Tibial artery (tissue), 4 donors: Measurements from ENCODE around the gene TXNDC17.

Source experiments
- DNase-seq, 2 donors: peaks; one replicate each; pipeline ENCODE4 v3.0.0-alpha.2; 2019
- H3K27ac ChIP-seq, 2 donors: fragments of 200-600 bp; sonication (generic) in 1 of 2; 1 replicate in 1 of 2; 2 replicates in 1 of 2; pipeline ENCODE4 v1.5.1; 2018 to 2019; ENCODE audit warnings: mild to moderate bottlenecking in 1 of 2
- H3K27me3 ChIP-seq, 2 donors: fragments of 200-600 bp; sonication (generic) in 1 of 2; one replicate each; pipeline versions ENCODE4 v1.5.1 to v1.6.0; 2016 to 2019
- H3K36me3 ChIP-seq, 3 donors: fragments of 200-600 bp; sonication (generic) in 2 of 3; one replicate each; pipeline ENCODE4 v1.5.1; 2016 to 2019; ENCODE audit warnings: mild to moderate bottlenecking in 2 of 3
- H3K4me1 ChIP-seq, 4 donors: fragments of 200-600 bp; sonication (generic) in 2 of 4; 1 replicate in 3 of 4; 2 replicates in 1 of 4; pipeline ENCODE4 v1.5.1; 2016 to 2019
- H3K4me3 ChIP-seq, 2 donors: fragments of 200-600 bp; sonication (generic) in 1 of 2; 1 replicate in 1 of 2; 2 replicates in 1 of 2; pipeline ENCODE4 v1.5.1; 2018 to 2019; ENCODE audit warnings: mild to moderate bottlenecking in 2 of 2
- H3K9me3 ChIP-seq, 3 donors: fragments of 200-600 bp; sonication (generic) in 1 of 3; one replicate each; pipeline ENCODE4 v1.5.1; 2016 to 2019
- CTCF ChIP-seq, 2 experiments: fragments of 200-600 bp in 1 of 2; fragments of 450-650 bp in 1 of 2; IDR thresholded peaks; one replicate each; pipeline ENCODE4 v1.5.1; 2017 to 2019; ENCODE audit warnings: antibody characterized with exemption in 2 of 2, mild to moderate bottlenecking in 1 of 2, moderate library complexity in 1 of 2
- intact Hi-C: fragments of 100-400 bp; cut with DNase I; formaldehyde crosslinking; loops from one replicate; pipeline ENCODE4 v1.15.0; 2023; ENCODE audit warnings: low total_unique reads

Gene TXNDC17

GRCh38 chr17:6669479-6670212 lies 28.8 kb downstream of the TXNDC17 start:
- Histone ChIP-seq H3K27ac (no peak overlapping the region), H3K9me3 (no peaks in the 10 kb centered on the region), H3K4me3 (no peak overlapping the region), H3K27me3 (peaks cover 0 to 38% of the 10 kb centered on the region in 2 donors), H3K36me3 (no peaks in the 10 kb centered on the region), H3K4me1 (no peaks in the 10 kb centered on the region)
- intact Hi-C loops: loop anchor here (10.0 kb wide), 1 partner anchor 335 kb away; no protein-coding TSS in a partner anchor
- no peak for DNase-seq
- TF ChIP-seq CTCF (IDR thresholded peaks at IDR 0.05): no peak

- Histone ChIP-seq H3K27me3 (peaks cover 0 to 43% of the 10 kb centered on the region in 2 donors), H3K27ac (no peak overlapping the region), H3K9me3 (no peaks in the 10 kb centered on the region), H3K4me1 (no peaks in the 10 kb centered on the region), H3K36me3 (no peaks in the 10 kb centered on the region), H3K4me3 (no peak overlapping the region)
- intact Hi-C loops: no loop called here
- TF ChIP-seq CTCF (IDR thresholded peaks at IDR 0.05): no peak
- DNase-seq: no peak
These were observed 29.7 kb downstream of the TXNDC17 start for GRCh38 chr17:6670571-6670970.

- no peaks in the 10 kb centered on the region for H3K9me3 ChIP-seq
- no peak for TF ChIP-seq CTCF (IDR thresholded peaks at IDR 0.05)
- H3K27ac ChIP-seq: no peak overlapping the region
- H3K4me3 ChIP-seq: no peak overlapping the region
- no peaks in the 10 kb centered on the region for H3K4me1 ChIP-seq
- H3K27me3 ChIP-seq: peaks cover 0 to 45% of the 10 kb centered on the region in 2 donors
- intact Hi-C loops: no loop called here
- no peak for DNase-seq
- no peaks in the 10 kb centered on the region for H3K36me3 ChIP-seq
These were observed 30.1 kb downstream of the TXNDC17 start for GRCh38 chr17:6670999-6671398.

- no peak for DNase-seq
- Histone ChIP-seq H3K4me1 (no peaks in the 10 kb centered on the region), H3K27me3 (peaks cover 0 to 46% of the 10 kb centered on the region in 2 donors), H3K4me3 (no peak overlapping the region), H3K9me3 (no peaks in the 10 kb centered on the region), H3K36me3 (no peaks in the 10 kb centered on the region), H3K27ac (no peak overlapping the region)
- intact Hi-C loops: no loop called here
- no peak for TF ChIP-seq CTCF (IDR thresholded peaks at IDR 0.05)
These were observed 30.6 kb downstream of the TXNDC17 start for GRCh38 chr17:6671431-6671830.

- H3K27ac ChIP-seq: no peak overlapping the region
- no peak overlapping the region for H3K4me3 ChIP-seq
- H3K4me1 ChIP-seq: no peaks in the 10 kb centered on the region
- DNase-seq: no peak
- no peaks in the 10 kb centered on the region for H3K9me3 ChIP-seq
- TF ChIP-seq CTCF (IDR thresholded peaks at IDR 0.05): no peak
- intact Hi-C loops: no loop called here
- no peaks in the 10 kb centered on the region for H3K36me3 ChIP-seq
- H3K27me3 ChIP-seq: peaks cover 0 to 48% of the 10 kb centered on the region in 2 donors
These were observed 33.7 kb downstream of the TXNDC17 start for GRCh38 chr17:6674586-6674985.
